ENCODE results near the gene LMAN2.

Gene LMAN2

DNA sequence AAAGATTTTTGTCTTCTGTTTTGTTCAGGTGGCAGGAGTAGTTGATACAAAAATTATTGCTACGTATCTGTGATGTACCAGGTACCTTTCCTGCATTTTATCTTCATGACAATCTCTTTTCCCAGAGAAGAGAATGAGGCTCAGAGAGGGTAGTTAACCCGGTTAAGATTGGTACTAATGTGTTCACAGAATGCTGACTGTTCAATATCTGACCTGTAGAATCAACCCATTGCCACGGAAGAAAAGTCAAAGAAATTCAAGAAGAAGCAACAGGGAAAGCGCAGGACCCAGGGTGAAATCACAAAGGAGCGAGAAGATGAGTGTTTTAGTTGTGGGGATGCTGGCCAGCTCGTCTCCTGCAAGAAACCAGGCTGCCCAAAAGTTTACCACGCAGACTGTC lies 59.7 kb downstream of the LMAN2 start:
- H3K4me1 ChIP-seq (ENCODE audit: control extremely low read depth in 1 of 4, control insufficient read depth in 4 of 4, insufficient read depth in 4 of 4, low read length in 3 of 4): peaks cover 6 to 18% (median 17%) of the 10 kb centered on the region in 4 experiments
- peaks cover 10 to 78% (median 60%) of the 10 kb centered on the region in 4 experiments for H3K36me3 ChIP-seq (ENCODE audit: control insufficient read depth in 4 of 4, insufficient read depth in 4 of 4, low read length in 3 of 4)
- no peak overlapping the region for H3K4me3 ChIP-seq (ENCODE audit: control insufficient read depth in 1 of 7, extremely low read depth in 1 of 7, insufficient read depth in 4 of 7, low read depth in 2 of 7, low read length in 6 of 7)
- H3K27ac ChIP-seq (ENCODE audit: insufficient read depth in 1 of 2, low read depth in 1 of 2, low read length in 2 of 2, poor library complexity in 1 of 2, severe bottlenecking in 2 of 2): no peak overlapping the region
- no peaks in the 10 kb centered on the region for H3K27me3 ChIP-seq (replicated peaks in 2 of 5; ENCODE audit: control insufficient read depth in 4 of 5, insufficient read depth in 5 of 5, low read length in 4 of 5)
- no peak for DNase-seq
- ChIA-PET POLR2A (no interaction called here), CTCF (interaction anchor here (0.5 kb wide), 1 partner anchor 16 kb away, joined by 3 read pairs; no protein-coding TSS in a partner anchor)
- WGBS (ENCODE audit: insufficient coverage): 100% methylated on average over 5 of the region's 7 CpGs
- H3K9me3 ChIP-seq (ENCODE audit: control extremely low read depth in 1 of 5, control insufficient read depth in 4 of 5, insufficient read depth in 2 of 5, low read depth in 1 of 5, low read length in 4 of 5): no peaks in the 10 kb centered on the region

DNA sequence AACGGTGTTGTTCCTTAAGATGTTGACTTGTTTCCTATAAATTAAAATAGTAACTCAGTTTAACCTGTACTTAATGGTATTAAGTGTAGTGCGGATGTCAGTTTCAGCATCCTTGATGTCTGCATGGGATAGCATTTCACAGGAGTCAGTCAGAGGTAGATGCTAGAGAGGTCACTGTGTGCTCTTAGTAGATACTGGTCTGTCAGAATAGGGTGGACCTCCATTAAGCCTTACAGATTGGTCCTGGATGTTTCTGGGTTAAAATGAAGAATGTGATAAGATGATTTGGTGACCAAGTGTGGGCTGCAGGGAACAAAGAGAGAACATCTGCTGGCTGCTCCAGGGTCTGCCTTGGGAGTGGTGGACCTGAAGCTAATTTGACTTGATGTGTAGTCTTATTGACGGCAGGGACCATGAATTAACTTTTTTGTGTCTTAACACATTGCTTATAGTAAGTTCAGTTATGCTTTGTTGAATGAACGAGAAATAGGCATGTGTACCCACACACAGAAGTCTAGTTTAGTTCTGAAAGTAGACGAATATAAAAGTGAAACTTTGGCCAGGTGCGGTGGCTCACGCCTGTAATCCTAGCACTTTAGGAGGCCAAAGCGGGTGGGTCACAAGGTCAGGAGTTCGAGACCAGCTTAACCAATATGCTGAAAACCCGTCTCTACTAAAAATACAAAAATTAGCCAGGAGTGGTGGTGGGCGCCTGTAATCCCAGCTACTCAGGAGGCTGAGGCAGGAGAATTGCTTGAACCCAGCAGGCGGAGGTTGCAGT lies 60.5 kb downstream of the LMAN2 start:
- no peak for DNase-seq
- Histone ChIP-seq H3K36me3 (ENCODE audit: control insufficient read depth in 4 of 4, insufficient read depth in 4 of 4, low read length in 3 of 4) (peaks cover 10 to 84% (median 62%) of the 10 kb centered on the region in 4 experiments), H3K27ac (ENCODE audit: insufficient read depth in 1 of 2, low read depth in 1 of 2, low read length in 2 of 2, poor library complexity in 1 of 2, severe bottlenecking in 2 of 2) (no peak overlapping the region), H3K9me3 (ENCODE audit: control extremely low read depth in 1 of 5, control insufficient read depth in 4 of 5, insufficient read depth in 2 of 5, low read depth in 1 of 5, low read length in 4 of 5) (no peaks in the 10 kb centered on the region), H3K4me1 (ENCODE audit: control extremely low read depth in 1 of 4, control insufficient read depth in 4 of 4, insufficient read depth in 4 of 4, low read length in 3 of 4) (peaks cover under 1 to 11% (median 10%) of the 10 kb centered on the region in 4 experiments), H3K27me3 (replicated peaks in 2 of 5; ENCODE audit: control insufficient read depth in 4 of 5, insufficient read depth in 5 of 5, low read length in 4 of 5) (no peaks in the 10 kb centered on the region), H3K4me3 (ENCODE audit: control insufficient read depth in 1 of 7, extremely low read depth in 1 of 7, insufficient read depth in 4 of 7, low read depth in 2 of 7, low read length in 6 of 7) (no peak overlapping the region)
- ChIA-PET POLR2A (no interaction called here), CTCF (interaction anchor here (0.6 to 0.8 kb wide), 2 partner anchors 102 to 177 kb away, joined by 3 to 4 read pairs; no protein-coding TSS in a partner anchor)
- WGBS (ENCODE audit: insufficient coverage): 98% methylated on average over 7 of the region's 12 CpGs

DNA sequence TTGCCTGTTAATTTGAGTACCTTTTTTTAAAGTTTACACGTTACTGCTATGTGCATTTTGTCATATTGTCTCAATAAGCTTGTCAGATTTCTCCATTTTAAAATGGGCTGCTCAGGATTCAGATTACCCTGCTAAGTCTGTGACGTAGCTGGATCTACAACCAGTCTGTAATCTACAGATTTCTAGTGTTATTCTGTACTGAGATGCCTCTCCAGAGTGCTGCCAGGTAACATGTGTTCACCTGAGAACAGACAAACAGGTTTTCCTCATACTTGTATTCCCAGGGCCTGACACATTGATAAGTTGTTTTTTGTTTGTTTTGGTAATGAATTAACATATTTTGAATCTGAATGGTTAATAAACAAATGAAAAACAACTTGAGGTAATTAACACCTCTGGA lies 63.3 kb downstream of the LMAN2 start:
- POLR2A ChIA-PET: no interaction called here
- H3K4me3 ChIP-seq (ENCODE audit: control insufficient read depth in 1 of 7, extremely low read depth in 1 of 7, insufficient read depth in 4 of 7, low read depth in 2 of 7, low read length in 6 of 7): no peak overlapping the region
- 100% methylated on average over 1 of the region's 2 CpGs for WGBS (ENCODE audit: insufficient coverage)

More for the DNA sequence above, 63.3 kb downstream of the LMAN2 start:
- H3K36me3 ChIP-seq (ENCODE audit: control insufficient read depth in 4 of 4, insufficient read depth in 4 of 4, low read length in 3 of 4): peaks cover 25 to 78% (median 53%) of the 10 kb centered on the region in 4 experiments
- no peaks in the 10 kb centered on the region for H3K9me3 ChIP-seq (ENCODE audit: control extremely low read depth in 1 of 5, control insufficient read depth in 4 of 5, insufficient read depth in 2 of 5, low read depth in 1 of 5, low read length in 4 of 5)
- CTCF ChIA-PET: interaction anchor here (1.4 kb wide), 1 partner anchor 22 kb away, joined by 3 read pairs; no protein-coding TSS in a partner anchor
- no peak overlapping the region for H3K27ac ChIP-seq (ENCODE audit: insufficient read depth in 1 of 2, low read depth in 1 of 2, low read length in 2 of 2, poor library complexity in 1 of 2, severe bottlenecking in 2 of 2)
- H3K27me3 ChIP-seq (replicated peaks in 2 of 5; ENCODE audit: control insufficient read depth in 4 of 5, insufficient read depth in 5 of 5, low read length in 4 of 5): no peaks in the 10 kb centered on the region
- DNase-seq: no peak
- no peaks in the 10 kb centered on the region for H3K4me1 ChIP-seq (ENCODE audit: control extremely low read depth in 1 of 4, control insufficient read depth in 4 of 4, insufficient read depth in 4 of 4, low read length in 3 of 4)
